Measurements from ENCODE around the gene PPTC7.
"Not testable (repeated sequence)": the region's sequence is repeated elsewhere in the genome, so short reads cannot be mapped to it uniquely, and the experiment has no call there.

The PPTC7 gene

DNA sequence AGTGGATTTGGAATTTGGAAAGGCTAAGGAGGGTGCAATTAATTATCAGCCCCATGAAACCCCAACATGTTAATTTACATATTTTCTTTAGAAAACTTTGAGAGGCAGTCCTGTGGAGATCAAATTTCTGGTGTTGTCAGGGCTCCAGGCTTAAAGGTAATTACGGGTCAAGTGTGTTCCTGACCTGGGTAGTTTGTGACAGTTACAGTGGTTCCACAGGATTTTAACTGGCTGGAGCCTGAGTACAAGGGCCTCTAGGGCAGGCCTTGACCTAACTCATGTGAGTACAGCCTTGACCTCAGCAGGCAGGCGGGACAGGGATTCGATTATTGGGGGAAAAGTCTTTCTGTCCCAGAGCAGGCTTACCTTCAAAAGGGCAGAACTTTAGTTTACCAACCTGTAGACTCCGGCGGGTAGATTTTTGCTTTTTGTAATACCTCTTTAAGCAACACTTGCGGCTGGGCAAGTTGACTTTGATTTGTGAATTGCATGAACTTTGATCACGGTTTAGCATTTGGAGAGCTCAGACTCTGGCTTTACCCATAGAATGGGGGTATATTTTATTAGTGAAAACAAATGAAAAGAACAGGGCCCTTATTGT is 8.4 kb upstream of the PPTC7 start:
- DNase-seq (ENCODE audit: low read depth in 1 of 2, low spot score in 1 of 2) = no peak
- H3K27ac ChIP-seq (replicated peaks) = peak overlapping the region; percentile 65
- H3K4me3 ChIP-seq (replicated peaks; ENCODE audit: insufficient read depth, low read length) = no peak overlapping the region
- TF ChIP-seq, protein P1, sequence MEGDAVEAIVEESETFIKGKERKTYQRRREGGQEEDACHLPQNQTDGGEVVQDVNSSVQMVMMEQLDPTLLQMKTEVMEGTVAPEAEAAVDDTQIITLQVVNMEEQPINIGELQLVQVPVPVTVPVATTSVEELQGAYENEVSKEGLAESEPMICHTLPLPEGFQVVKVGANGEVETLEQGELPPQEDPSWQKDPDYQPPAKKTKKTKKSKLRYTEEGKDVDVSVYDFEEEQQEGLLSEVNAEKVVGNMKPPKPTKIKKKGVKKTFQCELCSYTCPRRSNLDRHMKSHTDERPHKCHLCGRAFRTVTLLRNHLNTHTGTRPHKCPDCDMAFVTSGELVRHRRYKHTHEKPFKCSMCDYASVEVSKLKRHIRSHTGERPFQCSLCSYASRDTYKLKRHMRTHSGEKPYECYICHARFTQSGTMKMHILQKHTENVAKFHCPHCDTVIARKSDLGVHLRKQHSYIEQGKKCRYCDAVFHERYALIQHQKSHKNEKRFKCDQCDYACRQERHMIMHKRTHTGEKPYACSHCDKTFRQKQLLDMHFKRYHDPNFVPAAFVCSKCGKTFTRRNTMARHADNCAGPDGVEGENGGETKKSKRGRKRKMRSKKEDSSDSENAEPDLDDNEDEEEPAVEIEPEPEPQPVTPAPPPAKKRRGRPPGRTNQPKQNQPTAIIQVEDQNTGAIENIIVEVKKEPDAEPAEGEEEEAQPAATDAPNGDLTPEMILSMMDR (IDR thresholded peaks at IDR 0.05; ENCODE audit: insufficient read depth, low read length) = no peak
- TF ChIP-seq SPI1 (IDR thresholded peaks at IDR 0.05; ENCODE audit: borderline replicate concordance, low read depth) = no peak
- no peak for TF ChIP-seq POLR2AphosphoS5 (IDR thresholded peaks at IDR 0.05; ENCODE audit: low read depth)
- TF ChIP-seq, protein P2, sequence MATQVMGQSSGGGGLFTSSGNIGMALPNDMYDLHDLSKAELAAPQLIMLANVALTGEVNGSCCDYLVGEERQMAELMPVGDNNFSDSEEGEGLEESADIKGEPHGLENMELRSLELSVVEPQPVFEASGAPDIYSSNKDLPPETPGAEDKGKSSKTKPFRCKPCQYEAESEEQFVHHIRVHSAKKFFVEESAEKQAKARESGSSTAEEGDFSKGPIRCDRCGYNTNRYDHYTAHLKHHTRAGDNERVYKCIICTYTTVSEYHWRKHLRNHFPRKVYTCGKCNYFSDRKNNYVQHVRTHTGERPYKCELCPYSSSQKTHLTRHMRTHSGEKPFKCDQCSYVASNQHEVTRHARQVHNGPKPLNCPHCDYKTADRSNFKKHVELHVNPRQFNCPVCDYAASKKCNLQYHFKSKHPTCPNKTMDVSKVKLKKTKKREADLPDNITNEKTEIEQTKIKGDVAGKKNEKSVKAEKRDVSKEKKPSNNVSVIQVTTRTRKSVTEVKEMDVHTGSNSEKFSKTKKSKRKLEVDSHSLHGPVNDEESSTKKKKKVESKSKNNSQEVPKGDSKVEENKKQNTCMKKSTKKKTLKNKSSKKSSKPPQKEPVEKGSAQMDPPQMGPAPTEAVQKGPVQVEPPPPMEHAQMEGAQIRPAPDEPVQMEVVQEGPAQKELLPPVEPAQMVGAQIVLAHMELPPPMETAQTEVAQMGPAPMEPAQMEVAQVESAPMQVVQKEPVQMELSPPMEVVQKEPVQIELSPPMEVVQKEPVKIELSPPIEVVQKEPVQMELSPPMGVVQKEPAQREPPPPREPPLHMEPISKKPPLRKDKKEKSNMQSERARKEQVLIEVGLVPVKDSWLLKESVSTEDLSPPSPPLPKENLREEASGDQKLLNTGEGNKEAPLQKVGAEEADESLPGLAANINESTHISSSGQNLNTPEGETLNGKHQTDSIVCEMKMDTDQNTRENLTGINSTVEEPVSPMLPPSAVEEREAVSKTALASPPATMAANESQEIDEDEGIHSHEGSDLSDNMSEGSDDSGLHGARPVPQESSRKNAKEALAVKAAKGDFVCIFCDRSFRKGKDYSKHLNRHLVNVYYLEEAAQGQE (IDR thresholded peaks at IDR 0.05; ENCODE audit: insufficient replicate concordance, low read depth) = no peak
- no peak for TF ChIP-seq GABPA (IDR thresholded peaks at IDR 0.05; ENCODE audit: low read depth)
- H3K27me3 ChIP-seq (ENCODE audit: insufficient read depth, poor library complexity, severe bottlenecking) = no peaks in the 10 kb centered on the region

DNA sequence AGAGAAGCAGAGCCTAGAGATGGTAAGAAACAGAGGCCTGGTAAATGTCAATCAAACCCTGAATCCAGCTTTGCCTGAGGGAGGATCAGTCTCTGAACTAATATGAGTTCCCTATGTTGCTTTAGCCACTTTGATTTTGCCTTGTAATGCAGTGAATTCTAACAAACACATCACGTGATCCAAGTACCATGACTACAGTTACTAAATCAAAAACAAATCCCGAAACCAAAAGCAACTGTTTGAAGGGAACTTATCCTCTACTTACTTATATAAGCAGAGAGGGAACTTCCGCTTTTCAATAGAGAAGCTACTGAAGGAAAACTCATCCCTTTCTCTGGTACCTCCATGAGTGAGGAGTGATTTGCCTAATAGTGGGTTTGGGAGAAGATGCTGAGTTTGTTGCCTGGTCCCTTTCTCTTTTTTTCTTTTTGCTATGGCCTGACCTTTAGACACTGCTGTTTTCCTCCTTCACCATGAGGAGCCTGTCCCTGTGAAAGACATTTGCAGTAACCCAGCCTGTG is 7.7 kb upstream of the PPTC7 start:
- Histone ChIP-seq H3K4me3 (replicated peaks; ENCODE audit: insufficient read depth, low read length) (no peak overlapping the region), H3K27ac (replicated peaks) (peak overlapping the region; percentile 65), H3K27me3 (ENCODE audit: insufficient read depth, poor library complexity, severe bottlenecking) (no peaks in the 10 kb centered on the region)
- DNase-seq (ENCODE audit: low read depth in 1 of 2, low spot score in 1 of 2) = peak; percentile 75 to 80
- TF ChIP-seq SPI1 (IDR thresholded peaks at IDR 0.05; ENCODE audit: borderline replicate concordance, low read depth) = peak; percentile 67; the same call in 1 of the 2 replicates
- TF ChIP-seq, protein P2 (IDR thresholded peaks at IDR 0.05; ENCODE audit: insufficient replicate concordance, low read depth) = no peak
- TF ChIP-seq, protein P1 (IDR thresholded peaks at IDR 0.05; ENCODE audit: insufficient read depth, low read length) = no peak
- TF ChIP-seq POLR2AphosphoS5 (IDR thresholded peaks at IDR 0.05; ENCODE audit: low read depth) = no peak
- TF ChIP-seq GABPA (IDR thresholded peaks at IDR 0.05; ENCODE audit: low read depth) = no peak

DNA sequence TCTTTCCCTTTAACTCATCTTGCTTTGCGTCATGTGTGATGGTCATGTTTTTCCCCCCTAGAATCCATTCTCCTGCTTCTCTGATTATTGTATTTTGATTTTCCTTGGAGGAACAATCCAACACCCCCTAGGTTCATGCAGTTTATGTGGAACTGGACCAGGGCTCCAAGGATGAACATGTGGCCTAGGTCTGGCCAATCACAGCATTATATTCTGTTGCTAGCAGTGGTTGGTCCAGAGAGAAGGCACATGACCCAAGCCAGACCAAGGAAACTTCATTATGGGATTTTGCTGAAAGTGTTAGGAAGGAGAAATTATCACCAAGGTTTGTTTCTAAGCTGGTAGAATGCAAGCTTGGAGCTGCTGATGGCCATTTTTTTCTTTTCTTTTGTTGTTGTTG is 6.9 kb upstream of the PPTC7 start:
- Histone ChIP-seq H3K27ac (replicated peaks) (peak overlapping the region; percentile 65), H3K27me3 (ENCODE audit: insufficient read depth, poor library complexity, severe bottlenecking) (no peaks in the 10 kb centered on the region), H3K4me3 (replicated peaks; ENCODE audit: insufficient read depth, low read length) (no peak overlapping the region)
- TF ChIP-seq POLR2AphosphoS5 (IDR thresholded peaks at IDR 0.05; ENCODE audit: low read depth) = no peak
- TF ChIP-seq, protein P2 (IDR thresholded peaks at IDR 0.05; ENCODE audit: insufficient replicate concordance, low read depth) = no peak
- no peak for TF ChIP-seq SPI1 (IDR thresholded peaks at IDR 0.05; ENCODE audit: borderline replicate concordance, low read depth)
- TF ChIP-seq GABPA (IDR thresholded peaks at IDR 0.05; ENCODE audit: low read depth) = no peak
- TF ChIP-seq, protein P1 (IDR thresholded peaks at IDR 0.05; ENCODE audit: insufficient read depth, low read length) = no peak
- DNase-seq (ENCODE audit: low read depth in 1 of 2, low spot score in 1 of 2) = no peak

DNA sequence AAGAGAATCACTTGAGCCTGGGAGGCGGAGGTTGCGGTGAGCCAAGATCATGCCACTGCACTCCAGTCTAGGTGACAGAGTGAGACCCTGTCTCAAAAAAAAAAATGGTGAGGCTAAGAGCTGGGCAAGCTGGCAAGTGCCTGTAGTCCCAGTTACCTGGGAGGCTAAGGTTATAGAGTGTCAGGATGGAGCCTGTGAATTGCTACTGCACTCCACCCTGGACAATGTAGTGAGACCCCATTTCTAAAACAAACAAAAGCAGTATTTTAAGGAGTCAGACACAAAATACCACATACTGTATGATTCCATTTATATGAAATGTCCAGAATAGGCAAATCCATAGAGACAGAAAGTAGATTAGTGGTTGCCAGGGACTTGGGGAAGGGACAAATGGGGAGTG is 4.0 kb upstream of the PPTC7 start:
- not testable (repeated sequence) for H3K27ac ChIP-seq (replicated peaks); H3K27me3 ChIP-seq (ENCODE audit: insufficient read depth, poor library complexity, severe bottlenecking); DNase-seq (ENCODE audit: low read depth in 1 of 2, low spot score in 1 of 2); H3K4me3 ChIP-seq (replicated peaks; ENCODE audit: insufficient read depth, low read length)

Measured in HL-60 (cell line).